Measurements from ENCODE around the gene DDR1. TPM values are rescaled to one million over a fixed set of nuclear protein-coding genes. Genes with fewer than 3 reads are reported as not detected.

DDR1 gene
- total and polyA plus RNA-seq, 2 experiments from 2014 or later: 58.3 to 154 TPM

- Histone ChIP-seq H3F3A (replicated peaks; ENCODE audit: low read depth) (peaks cover 7% of the 10 kb centered on the region), H4K20me1 (replicated peaks; ENCODE audit: insufficient read depth) (no peaks in the 10 kb centered on the region), H3K27me3 (ENCODE audit: insufficient read depth) (no peaks in the 10 kb centered on the region), H3K4me1 (ENCODE audit: insufficient read depth) (peaks cover 60% of the 10 kb centered on the region), H3K9me2 (ENCODE audit: insufficient read depth) (peaks cover 5% of the 10 kb centered on the region; the same call in 1 of the 2 replicates), H3K4me3 (no peak overlapping the region), H3K27ac (ENCODE audit: low read depth) (no peak overlapping the region), H3K79me2 (replicated peaks; ENCODE audit: insufficient read depth) (no peaks in the 10 kb centered on the region; the same call in 1 of the 2 replicates), H3K4me2 (no peak overlapping the region), H2AFZ (no peak overlapping the region), H3K36me3 (ENCODE audit: insufficient read depth) (peaks cover 34% of the 10 kb centered on the region)
- ATAC-seq (no peak), DNase-seq (ENCODE audit: low spot score) (no peak)
- no peak overlapping the region for H3K27ac Mint-ChIP-seq
- TF ChIP-seq STAT1 (IDR thresholded peaks at IDR 0.05; ENCODE audit: unreplicated experiment) (no peak), EZH2 (IDR thresholded peaks at IDR 0.05; ENCODE audit: low read depth, unreplicated experiment) (no peak), CTCF (conservative IDR thresholded peaks at IDR 0.05; ENCODE audit: low read depth in 2 of 2) (no peak), ETS1 (IDR thresholded peaks at IDR 0.05) (no peak), JUNB (IDR thresholded peaks at IDR 0.05; ENCODE audit: unreplicated experiment) (no peak), NANOG (IDR thresholded peaks at IDR 0.05; ENCODE audit: borderline replicate concordance) (no peak), ZNF331 (CRISPR knock-in tag; IDR thresholded peaks at IDR 0.05; ENCODE audit: low read depth) (no peak), ZNF114 (CRISPR knock-in tag; IDR thresholded peaks at IDR 0.05) (no peak), CREB1 (CRISPR knock-in tag; IDR thresholded peaks at IDR 0.05; ENCODE audit: low read depth) (no peak), REST (IDR thresholded peaks at IDR 0.05; ENCODE audit: unreplicated experiment) (no peak)
- H3K4me3 Mint-ChIP-seq: no peak overlapping the region
- H3K27me3 Mint-ChIP-seq (ENCODE audit: insufficient read depth, low read depth, poor library complexity): peaks cover 5% of the 10 kb centered on the region
- H3K36me3 Mint-ChIP-seq (ENCODE audit: low read depth): peaks cover 84% of the 10 kb centered on the region
- peaks cover 48% of the 10 kb centered on the region for H3K9me3 Mint-ChIP-seq
- H3K4me1 Mint-ChIP-seq: peaks cover 43% of the 10 kb centered on the region
Measured at GRCh38 chr6:30840084-30840934, 44.0 kb upstream of the DDR1 start.

Data from GM23338 (cell line).